ENCODE data around the gene ZIM2. TPM values are rescaled to one million over a fixed set of nuclear protein-coding genes. Genes with fewer than 3 reads are reported as not detected.

The ZIM2 gene
- total and polyA plus RNA-seq, 10 donors, result 0.73 TPM; not detected in 9

GRCh38 chr19:56725829-56726424 is 114.6 kb downstream of the ZIM2 start:
- no peaks in the 10 kb centered on the region for H3K27me3 ChIP-seq (replicated peaks in 1 of 7)
- H3K27ac ChIP-seq, result no peak overlapping the region
- H3K9me3 ChIP-seq, result peaks cover 0 to 94% (median 61%) of the 10 kb centered on the region in 8 donors
- WGBS, 5 donors, result 29 to 41% (median 40%) methylated on average over 9 of the region's 9 CpGs
- no peaks in the 10 kb centered on the region for H3K4me1 ChIP-seq
- intact Hi-C loops (cut with DNase I; ENCODE audit: low total_unique reads), result no loop called here
- TF ChIP-seq POLR2AphosphoS5 (IDR thresholded peaks at IDR 0.05), result no peak
- TF ChIP-seq, protein P1, sequence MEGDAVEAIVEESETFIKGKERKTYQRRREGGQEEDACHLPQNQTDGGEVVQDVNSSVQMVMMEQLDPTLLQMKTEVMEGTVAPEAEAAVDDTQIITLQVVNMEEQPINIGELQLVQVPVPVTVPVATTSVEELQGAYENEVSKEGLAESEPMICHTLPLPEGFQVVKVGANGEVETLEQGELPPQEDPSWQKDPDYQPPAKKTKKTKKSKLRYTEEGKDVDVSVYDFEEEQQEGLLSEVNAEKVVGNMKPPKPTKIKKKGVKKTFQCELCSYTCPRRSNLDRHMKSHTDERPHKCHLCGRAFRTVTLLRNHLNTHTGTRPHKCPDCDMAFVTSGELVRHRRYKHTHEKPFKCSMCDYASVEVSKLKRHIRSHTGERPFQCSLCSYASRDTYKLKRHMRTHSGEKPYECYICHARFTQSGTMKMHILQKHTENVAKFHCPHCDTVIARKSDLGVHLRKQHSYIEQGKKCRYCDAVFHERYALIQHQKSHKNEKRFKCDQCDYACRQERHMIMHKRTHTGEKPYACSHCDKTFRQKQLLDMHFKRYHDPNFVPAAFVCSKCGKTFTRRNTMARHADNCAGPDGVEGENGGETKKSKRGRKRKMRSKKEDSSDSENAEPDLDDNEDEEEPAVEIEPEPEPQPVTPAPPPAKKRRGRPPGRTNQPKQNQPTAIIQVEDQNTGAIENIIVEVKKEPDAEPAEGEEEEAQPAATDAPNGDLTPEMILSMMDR (IDR thresholded peaks at IDR 0.05 in 8 of 11, conservative IDR thresholded peaks at IDR 0.05 in 3 of 11), result peak in 6 of 11 experiments; percentile 8 to 30 (median 18)
- TF ChIP-seq POLR2A (IDR thresholded peaks at IDR 0.05), result no peak
- DNase-seq, result no peak
- H3K4me3 ChIP-seq, result no peak overlapping the region
- no peaks in the 10 kb centered on the region for H3K36me3 ChIP-seq

Small RNA genes lying within 50 kb of the gene (small RNA-seq; reads per million reads assigned to genes)
- gene AC006115.2, result 0 reads per million in 4 donors

Other genes with a start within 250 kb of the ZIM2 start
- gene ZNF71, start 245.4 kb downstream of the ZIM2 start, total RNA-seq, result 1 to 10 TPM; 5.8 to 9.8 (median 7.2) TPM
- 1 to 10 TPM; 2.0 to 3.9 (median 2.8) TPM for gene ZNF71, start 245.4 kb downstream of the ZIM2 start, polyA plus RNA-seq
- gene SMIM17, start 197.6 kb downstream of the ZIM2 start, total RNA-seq, result under 1 TPM in 4 of 7 donors, not detected in 3; 0.27 to 0.67 (median 0.39) TPM
- not detected for gene SMIM17, start 197.6 kb downstream of the ZIM2 start, polyA plus RNA-seq
- gene ZNF835, start 169.0 kb downstream of the ZIM2 start, total RNA-seq, result 1 to 10 TPM; 3.0 to 6.8 (median 4.4) TPM
- 1 to 10 TPM in 2 of 3 donors, under 1 TPM in 1; 0.70 to 1.7 (median 1.2) TPM for gene ZNF835, start 169.0 kb downstream of the ZIM2 start, polyA plus RNA-seq
- 10 to 100 TPM in 1 of 7 donors, 1 to 10 TPM in 6; 1.1 to 11.3 (median 4.1) TPM for gene PEG3, start within 50 bp of the ZIM2 start, total RNA-seq
- under 1 TPM; 0.20 to 0.29 (median 0.27) TPM for gene PEG3, start within 50 bp of the ZIM2 start, polyA plus RNA-seq